HCT116 (cell line): Measurements from ENCODE around the gene MMP28. TPM values are rescaled to one million over a fixed set of nuclear protein-coding genes. Genes with fewer than 3 reads are reported as not detected.

Source experiments
- ATAC-seq: fragments of 200-7000 bp; cut with Tn5 transposase; 2 replicates; pipeline ENCODE4 v1.9.1; 2020; ENCODE audit warnings: mild to moderate bottlenecking, moderate library complexity
- BruUV-seq: library from RNA; stranded (reverse); fragments of 400-500 nt; replicated peaks from 2 replicates; lab custom pipeline; 2021; lab: Mats Ljungman, UMichigan
- CTCF ChIA-PET: fragments of 300-600 bp; sonication (Branson Sonifier 250); formaldehyde crosslinking; loops from one replicate; lab custom pipeline; 2021; ENCODE audit warnings: antibody characterized with exemption; lab: Charles Lee
- POLR2A ChIA-PET: fragments of 300-600, 350-600 bp; sonication (Branson Sonifier 250); formaldehyde crosslinking; loops from one replicate; lab custom pipeline; 2021; ENCODE audit warnings: antibody characterized with exemption; lab: Charles Lee
- RAD21 ChIA-PET, 2 experiments: fragments of 300-600 bp; sonication (Branson Sonifier 250); formaldehyde crosslinking; loops; one replicate each; lab custom pipeline; 2023; ENCODE audit warnings: low total read pairs in 2 of 2; ENCODE audit not compliant: uncharacterized antibody in 2 of 2, unreplicated experiment in 2 of 2, low non-redundant PET in 1 of 2; lab: Charles Lee
- DNase-seq: peaks from one replicate; pipeline ENCODE4 v3.0.0-alpha.2; 2010; ENCODE audit warnings: low read depth, low spot score
- H2AFZ ChIP-seq: fragments of 200-600 bp; shearing (Covaris generic), sonication (generic); 2 replicates; pipeline ENCODE4 v1.6.1; 2017; ENCODE audit warnings: low read depth, mixed run types, mixed read lengths, antibody characterized with exemption, low read length; ENCODE audit not compliant: poor library complexity, severe bottlenecking
- H3K27ac ChIP-seq: 2 replicates; pipeline ENCODE4 v1.5.1; 2012; ENCODE audit warnings: low read depth, low read length
- H3K27me3 ChIP-seq: fragments of 200-600 bp; sonication (generic); 2 replicates; pipeline ENCODE4 v1.6.1; 2016; ENCODE audit warnings: mixed run types, low read length, mixed read lengths; ENCODE audit not compliant: insufficient read depth
- H3K36me3 ChIP-seq, 2 experiments: fragments of 200-500 bp in 1 of 2; fragments of 200-600 bp in 1 of 2; sonication (Bioruptor generic) in 1 of 2; sonication (generic) in 1 of 2; 2 replicates each; pipeline versions ENCODE4 v1.5.1 to v1.6.1; 2014 to 2016; ENCODE audit warnings: low read length in 2 of 2, inconsistent platforms in 1 of 2, mixed read lengths in 1 of 2, mixed run types in 1 of 2; ENCODE audit not compliant: insufficient read depth in 2 of 2, control insufficient read depth in 1 of 2
- H3K4me1 ChIP-seq, 2 experiments: fragments of 200-600 bp in 1 of 2; sonication (generic) in 1 of 2; 2 replicates each; pipeline versions ENCODE4 v1.5.1 to v1.6.1; 2012 to 2017; ENCODE audit warnings: low read length in 2 of 2, inconsistent platforms in 1 of 2, mild to moderate bottlenecking in 1 of 2, mixed read lengths in 1 of 2, mixed run types in 1 of 2, moderate library complexity in 1 of 2; ENCODE audit not compliant: insufficient read depth in 2 of 2, control insufficient read depth in 1 of 2
- H3K4me2 ChIP-seq: fragments of 200-600 bp; sonication (generic); 2 replicates; pipeline ENCODE4 v1.6.1; 2017; ENCODE audit warnings: mixed run types, low read length, mixed read lengths
- H3K4me3 ChIP-seq, 2 experiments: fragments of 200-600 bp in 1 of 2; sonication (generic) in 1 of 2; replicated peaks in 1 of 2; 2 replicates each; pipeline ENCODE4 v1.5.1; 2011 to 2016; ENCODE audit warnings: low read length in 2 of 2, control low read depth in 1 of 2, low read depth in 1 of 2, mild to moderate bottlenecking in 1 of 2, mixed read lengths in 1 of 2, mixed run types in 1 of 2
- H3K79me2 ChIP-seq: fragments of 200-600 bp; sonication (generic); 2 replicates; pipeline ENCODE4 v1.6.1; 2017; ENCODE audit warnings: mild to moderate bottlenecking, mixed run types, low read length, moderate library complexity, mixed read lengths; ENCODE audit not compliant: insufficient read depth
- H3K9ac ChIP-seq: fragments of 200-600 bp; sonication (generic); 2 replicates; pipeline ENCODE4 v1.6.1; 2016; ENCODE audit warnings: low read length, mixed read lengths
- H3K9me2 ChIP-seq: fragments of 200-600 bp; sonication (generic), shearing (Covaris generic); 2 replicates; pipeline ENCODE4 v1.6.1; 2017; ENCODE audit warnings: mixed run types, mild to moderate bottlenecking, moderate library complexity; ENCODE audit not compliant: insufficient read depth
- H3K9me3 ChIP-seq, 2 experiments: fragments of 200-500 bp in 1 of 2; fragments of 200-600 bp in 1 of 2; sonication (Bioruptor generic) in 1 of 2; sonication (generic) in 1 of 2; 2 replicates each; pipeline ENCODE4 v1.6.1; 2014 to 2017; ENCODE audit warnings: low read length in 2 of 2, mixed read lengths in 2 of 2, inconsistent platforms in 1 of 2, low read depth in 1 of 2, mild to moderate bottlenecking in 1 of 2, mixed run types in 1 of 2, moderate library complexity in 1 of 2; ENCODE audit not compliant: control insufficient read depth in 1 of 2, insufficient read depth in 1 of 2
- H4K20me1 ChIP-seq: fragments of 200-600 bp; sonication (generic), shearing (Covaris generic); 2 replicates; pipeline ENCODE4 v1.6.1; 2017; ENCODE audit warnings: mixed run types, mild to moderate bottlenecking, moderate library complexity; ENCODE audit not compliant: insufficient read depth
- EZH2 ChIP-seq: fragments of 200-600 bp; sonication (generic); IDR thresholded peaks from 2 replicates; pipeline ENCODE4 v1.6.1; 2017; ENCODE audit warnings: antibody characterized with exemption, mixed run types
- EZH2phosphoT487 ChIP-seq: fragments of 200-600 bp; IDR thresholded peaks from 2 replicates; pipeline ENCODE4 v1.6.1; 2018; ENCODE audit warnings: antibody characterized with exemption, borderline replicate concordance
- FOSL1 ChIP-seq: IDR thresholded peaks from 2 replicates; pipeline ENCODE4 v1.6.1; 2012; ENCODE audit warnings: low read depth
- JUND ChIP-seq: IDR thresholded peaks from 2 replicates; pipeline ENCODE4 v1.6.1; 2012
- RAD21 ChIP-seq: IDR thresholded peaks from 2 replicates; pipeline ENCODE4 v1.6.1; 2012; ENCODE audit warnings: low read depth, mild to moderate bottlenecking
- SIN3A ChIP-seq: IDR thresholded peaks from 2 replicates; pipeline ENCODE4 v1.6.1; 2012; ENCODE audit warnings: low read depth
- SP1 ChIP-seq: IDR thresholded peaks from 2 replicates; pipeline ENCODE4 v1.6.1; 2012; ENCODE audit warnings: low read depth
- YY1 ChIP-seq: IDR thresholded peaks from 2 replicates; pipeline ENCODE4 v1.6.1; 2011; ENCODE audit warnings: low read length, low read depth, moderate library complexity, mild to moderate bottlenecking; ENCODE audit not compliant: insufficient replicate concordance; ENCODE audit errors: extremely low read depth
- ZFX ChIP-seq: fragments of 450-650 bp; IDR thresholded peaks from 2 replicates; pipeline ENCODE4 v1.6.1; 2017
- ZNF274 ChIP-seq: fragments of 200-500 bp; sonication (Bioruptor generic); IDR thresholded peaks from 2 replicates; pipeline ENCODE4 v1.6.1; 2014; ENCODE audit warnings: mild to moderate bottlenecking, low read depth, low read length, inconsistent platforms
- intact Hi-C: fragments of 100-400 bp; cut with micrococcal nuclease; formaldehyde crosslinking; loops from 2 replicates; pipeline ENCODE4 v1.10.0; 2022
- total RNA-seq: library from RNA; stranded (reverse); gene quantifications from one replicate; pipeline ENCODE4 v1.2.1, GENCODE V29; 2021; ENCODE audit not compliant: unreplicated experiment
- TF ChIP-seq, protein P1 (sequence below): IDR thresholded peaks from 2 replicates; pipeline ENCODE4 v1.6.1; 2012; ENCODE audit warnings: low read depth
- TF ChIP-seq, protein P2 (sequence below): IDR thresholded peaks from 2 replicates; pipeline ENCODE4 v1.6.1; 2012

The MMP28 gene
- total RNA-seq, 1 experiment from 2014 or later: 2.6 TPM

- Histone ChIP-seq H3K27ac (no peak overlapping the region), H3K36me3 (no peaks in the 10 kb centered on the region), H3K4me2 (no peak overlapping the region), H2AFZ (no peak overlapping the region), H3K79me2 (no peaks in the 10 kb centered on the region), H3K9me2 (no peaks in the 10 kb centered on the region), H3K9me3 (no peaks in the 10 kb centered on the region), H4K20me1 (no peaks in the 10 kb centered on the region), H3K27me3 (no peaks in the 10 kb centered on the region), H3K9ac (no peak overlapping the region)
- intact Hi-C loops: loop anchor here (10.0 kb wide), 2 partner anchors 1199 to 1319 kb away; no protein-coding TSS in a partner anchor
- BruUV-seq: no TSS peak
- ChIA-PET CTCF (no interaction called here), RAD21 (no interaction called here)
- no peak for DNase-seq
- TF ChIP-seq, protein P1, sequence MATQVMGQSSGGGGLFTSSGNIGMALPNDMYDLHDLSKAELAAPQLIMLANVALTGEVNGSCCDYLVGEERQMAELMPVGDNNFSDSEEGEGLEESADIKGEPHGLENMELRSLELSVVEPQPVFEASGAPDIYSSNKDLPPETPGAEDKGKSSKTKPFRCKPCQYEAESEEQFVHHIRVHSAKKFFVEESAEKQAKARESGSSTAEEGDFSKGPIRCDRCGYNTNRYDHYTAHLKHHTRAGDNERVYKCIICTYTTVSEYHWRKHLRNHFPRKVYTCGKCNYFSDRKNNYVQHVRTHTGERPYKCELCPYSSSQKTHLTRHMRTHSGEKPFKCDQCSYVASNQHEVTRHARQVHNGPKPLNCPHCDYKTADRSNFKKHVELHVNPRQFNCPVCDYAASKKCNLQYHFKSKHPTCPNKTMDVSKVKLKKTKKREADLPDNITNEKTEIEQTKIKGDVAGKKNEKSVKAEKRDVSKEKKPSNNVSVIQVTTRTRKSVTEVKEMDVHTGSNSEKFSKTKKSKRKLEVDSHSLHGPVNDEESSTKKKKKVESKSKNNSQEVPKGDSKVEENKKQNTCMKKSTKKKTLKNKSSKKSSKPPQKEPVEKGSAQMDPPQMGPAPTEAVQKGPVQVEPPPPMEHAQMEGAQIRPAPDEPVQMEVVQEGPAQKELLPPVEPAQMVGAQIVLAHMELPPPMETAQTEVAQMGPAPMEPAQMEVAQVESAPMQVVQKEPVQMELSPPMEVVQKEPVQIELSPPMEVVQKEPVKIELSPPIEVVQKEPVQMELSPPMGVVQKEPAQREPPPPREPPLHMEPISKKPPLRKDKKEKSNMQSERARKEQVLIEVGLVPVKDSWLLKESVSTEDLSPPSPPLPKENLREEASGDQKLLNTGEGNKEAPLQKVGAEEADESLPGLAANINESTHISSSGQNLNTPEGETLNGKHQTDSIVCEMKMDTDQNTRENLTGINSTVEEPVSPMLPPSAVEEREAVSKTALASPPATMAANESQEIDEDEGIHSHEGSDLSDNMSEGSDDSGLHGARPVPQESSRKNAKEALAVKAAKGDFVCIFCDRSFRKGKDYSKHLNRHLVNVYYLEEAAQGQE: peak; percentile 88
- no peak for TF ChIP-seq SIN3A
- TF ChIP-seq, all 23 proteins: peak for 1
- no peaks in the 10 kb centered on the region for H3K4me1 ChIP-seq
- H3K4me3 ChIP-seq: no peak overlapping the region
- POLR2A ChIA-PET: no interaction called here
- no peak for ATAC-seq
These were observed 51.7 kb downstream of the MMP28 start for GRCh38 chr17:35743626-35744328.

DNA sequence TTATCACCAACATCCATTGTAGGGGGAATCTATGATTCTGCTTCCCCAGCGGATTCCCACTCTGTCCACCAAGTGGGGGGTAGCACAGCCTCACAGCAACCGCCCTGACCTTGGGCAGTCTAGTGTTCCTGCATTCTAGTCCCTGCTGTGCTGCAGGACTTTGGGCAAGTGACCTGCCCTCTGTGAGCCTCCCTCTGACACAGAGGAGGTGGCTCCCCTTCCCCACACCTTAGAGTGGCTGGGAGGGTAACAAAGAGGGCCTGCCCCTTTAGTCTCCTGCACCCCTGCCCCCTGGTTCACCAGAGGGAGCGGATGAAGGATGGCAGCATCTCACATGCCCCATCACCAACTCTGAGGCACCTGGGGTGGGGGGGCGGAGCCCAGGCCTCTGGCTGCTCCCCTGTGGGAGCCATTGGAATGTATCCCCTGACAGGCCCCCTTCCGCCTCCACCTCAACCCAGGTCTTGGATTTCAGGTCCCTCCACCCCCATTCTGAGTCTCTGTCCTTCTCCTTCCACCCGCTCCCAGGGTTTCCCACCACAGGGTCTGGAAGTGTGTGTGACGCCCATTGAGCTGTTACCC, 52.5 kb downstream of the MMP28 start:
- ChIA-PET RAD21 (no interaction called here), CTCF (no interaction called here), POLR2A (no interaction called here)
- Histone ChIP-seq H3K4me2 (no peak overlapping the region), H3K27ac (no peak overlapping the region), H3K9me3 (no peaks in the 10 kb centered on the region), H3K9me2 (no peaks in the 10 kb centered on the region), H3K27me3 (no peaks in the 10 kb centered on the region), H3K9ac (no peak overlapping the region), H3K4me1 (no peaks in the 10 kb centered on the region), H3K36me3 (no peaks in the 10 kb centered on the region), H3K79me2 (no peaks in the 10 kb centered on the region), H4K20me1 (no peaks in the 10 kb centered on the region), H2AFZ (no peak overlapping the region), H3K4me3 (no peak overlapping the region)
- no TSS peak for BruUV-seq
- ATAC-seq (no peak), DNase-seq (no peak)
- intact Hi-C loops: loop anchor here (10.0 kb wide), 2 partner anchors 1198 to 1318 kb away; no protein-coding TSS in a partner anchor
- no peak for TF ChIP-seq FOSL1
- no peak for TF ChIP-seq JUND
- TF ChIP-seq ZFX: no peak
- no peak for TF ChIP-seq EZH2
- no peak for TF ChIP-seq SP1
- TF ChIP-seq YY1: no peak
- TF ChIP-seq ZNF274: no peak
- no peak for TF ChIP-seq EZH2phosphoT487
- TF ChIP-seq RAD21: no peak
- TF ChIP-seq, protein P2, sequence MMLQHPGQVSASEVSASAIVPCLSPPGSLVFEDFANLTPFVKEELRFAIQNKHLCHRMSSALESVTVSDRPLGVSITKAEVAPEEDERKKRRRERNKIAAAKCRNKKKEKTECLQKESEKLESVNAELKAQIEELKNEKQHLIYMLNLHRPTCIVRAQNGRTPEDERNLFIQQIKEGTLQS: no peak
- TF ChIP-seq, protein P1: no peak
